H9 (cell line): ENCODE measurements around the gene NT5C2. TPM values are rescaled to one million over a fixed set of nuclear protein-coding genes. Genes with fewer than 3 reads are reported as not detected.

ENCODE experiments used
- DNase-seq: peaks from one replicate; pipeline ENCODE4 v3.0.0-alpha.2; 2017
- H2AFZ ChIP-seq: one replicate; pipeline ENCODE4 v1.6.1; 2013; ENCODE audit warnings: mild to moderate bottlenecking, low read length, control low read depth, moderate library complexity
- H2AK5ac ChIP-seq: 2 replicates; pipeline ENCODE4 v1.6.1; 2013; ENCODE audit warnings: low read length, control low read depth, mixed read lengths; ENCODE audit not compliant: insufficient read length
- H2BK120ac ChIP-seq: one replicate; pipeline ENCODE4 v1.6.1; 2013; ENCODE audit warnings: low read depth, mild to moderate bottlenecking, low read length, control low read depth, inconsistent platforms; ENCODE audit not compliant: poor library complexity, severe bottlenecking
- H2BK12ac ChIP-seq: 2 replicates; pipeline ENCODE4 v1.6.1; 2013; ENCODE audit warnings: low read length, control low read depth, mixed read lengths, low read depth; ENCODE audit not compliant: insufficient read length
- H2BK15ac ChIP-seq: 2 replicates; pipeline ENCODE4 v1.6.1; 2013; ENCODE audit warnings: low read depth, low read length, control low read depth
- H2BK20ac ChIP-seq: one replicate; pipeline ENCODE4 v1.6.1; 2013; ENCODE audit warnings: low read depth, mild to moderate bottlenecking, low read length, control low read depth, inconsistent platforms; ENCODE audit not compliant: poor library complexity, severe bottlenecking
- H2BK5ac ChIP-seq: 2 replicates; pipeline ENCODE4 v1.6.1; 2013; ENCODE audit warnings: low read length, control low read depth, mixed read lengths; ENCODE audit not compliant: insufficient read length
- H3K14ac ChIP-seq: 2 replicates; pipeline ENCODE4 v1.6.1; 2013; ENCODE audit warnings: low read length, control low read depth; ENCODE audit not compliant: insufficient read depth
- H3K18ac ChIP-seq: 2 replicates; pipeline ENCODE4 v1.6.1; 2013; ENCODE audit warnings: low read depth, mild to moderate bottlenecking, mixed read lengths, low read length, control low read depth; ENCODE audit not compliant: insufficient read length
- H3K23ac ChIP-seq: 2 replicates; pipeline ENCODE4 v1.6.1; 2013; ENCODE audit warnings: low read length, control low read depth, mixed read lengths, low read depth; ENCODE audit not compliant: insufficient read length
- H3K23me2 ChIP-seq: 2 replicates; pipeline ENCODE4 v1.6.1; 2013; ENCODE audit warnings: low read depth, mild to moderate bottlenecking, mixed read lengths, low read length, control low read depth; ENCODE audit not compliant: insufficient read length, poor library complexity, severe bottlenecking
- H3K27ac ChIP-seq: 2 replicates; pipeline ENCODE4 v1.5.1; 2013; ENCODE audit warnings: low read length, control low read depth, mixed read lengths, low read depth; ENCODE audit not compliant: insufficient read length
- H3K27me3 ChIP-seq: 2 replicates; pipeline ENCODE4 v1.6.1; 2013; ENCODE audit warnings: low read length, control low read depth, inconsistent platforms; ENCODE audit not compliant: insufficient read depth
- H3K4ac ChIP-seq: 2 replicates; pipeline ENCODE4 v1.6.1; 2013; ENCODE audit warnings: low read depth, mild to moderate bottlenecking, control low read depth, inconsistent platforms, low read length, moderate library complexity
- H3K4me1 ChIP-seq: 2 replicates; pipeline ENCODE4 v1.6.1; 2013; ENCODE audit warnings: low read length, control low read depth, inconsistent platforms; ENCODE audit not compliant: insufficient read depth
- H3K4me2 ChIP-seq: 2 replicates; pipeline ENCODE4 v1.6.1; 2013; ENCODE audit warnings: low read length, control low read depth, mixed read lengths; ENCODE audit not compliant: insufficient read length, insufficient read depth
- H3K56ac ChIP-seq: 2 replicates; pipeline ENCODE4 v1.6.1; 2013; ENCODE audit warnings: low read depth, mild to moderate bottlenecking, mixed read lengths, low read length, control low read depth; ENCODE audit not compliant: insufficient read length
- H3K79me1 ChIP-seq: 2 replicates; pipeline ENCODE4 v1.6.1; 2013; ENCODE audit warnings: low read depth, mild to moderate bottlenecking, moderate library complexity, low read length, control low read depth, inconsistent platforms; ENCODE audit not compliant: insufficient read depth, poor library complexity, severe bottlenecking
- H3K79me2 ChIP-seq: 2 replicates; pipeline ENCODE4 v1.6.1; 2013; ENCODE audit warnings: low read length, control low read depth, inconsistent platforms; ENCODE audit not compliant: insufficient read depth
- H3K9ac ChIP-seq: 2 replicates; pipeline ENCODE4 v1.6.1; 2013; ENCODE audit warnings: low read length, control low read depth, mixed read lengths; ENCODE audit not compliant: insufficient read length; ENCODE audit errors: extremely low read depth
- H3K9me3 ChIP-seq: one replicate; pipeline ENCODE4 v1.6.1; 2013; ENCODE audit warnings: low read depth, low read length, inconsistent platforms; ENCODE audit not compliant: control insufficient read depth
- H3T11ph ChIP-seq: one replicate; pipeline ENCODE4 v1.6.1; 2013; ENCODE audit warnings: mild to moderate bottlenecking, low read length, control low read depth, inconsistent platforms
- H4K20me1 ChIP-seq: one replicate; pipeline ENCODE4 v1.6.1; 2013; ENCODE audit not compliant: control insufficient read depth, insufficient read length, insufficient read depth
- H4K5ac ChIP-seq: 2 replicates; pipeline ENCODE4 v1.6.1; 2013; ENCODE audit warnings: low read depth, mild to moderate bottlenecking, mixed read lengths, low read length, control low read depth; ENCODE audit not compliant: insufficient read length
- H4K8ac ChIP-seq: replicated peaks from 2 replicates; pipeline ENCODE4 v1.6.1; 2013; ENCODE audit warnings: low read length, control low read depth, mixed read lengths, low read depth; ENCODE audit not compliant: insufficient read length
- H4K91ac ChIP-seq: 2 replicates; pipeline ENCODE4 v1.6.1; 2013; ENCODE audit warnings: low read depth, mild to moderate bottlenecking, moderate library complexity, mixed read lengths, low read length, control low read depth; ENCODE audit not compliant: insufficient read length
- H3K27ac Mint-ChIP-seq, 3 experiments: 2 replicates in 2 of 3; 3 replicates in 1 of 3; pipeline ENCODE4 v1.8.0; 2020 to 2021; ENCODE audit warnings: mixed read lengths in 3 of 3, mild to moderate bottlenecking in 1 of 3, moderate library complexity in 1 of 3
- H3K27me3 Mint-ChIP-seq: 2 replicates; pipeline ENCODE4 v1.8.0; 2021; ENCODE audit warnings: low read depth, mild to moderate bottlenecking, moderate library complexity, mixed read lengths
- H3K36me3 Mint-ChIP-seq, 3 experiments: 2 replicates in 2 of 3; 3 replicates in 1 of 3; pipeline ENCODE4 v1.8.0; 2020 to 2021; ENCODE audit warnings: low read depth in 3 of 3, mixed read lengths in 3 of 3; ENCODE audit not compliant: insufficient read depth in 1 of 3
- H3K4me1 Mint-ChIP-seq, 2 experiments: 2 replicates each; pipeline ENCODE4 v1.8.0; 2020; ENCODE audit warnings: mixed read lengths in 2 of 2
- H3K4me3 Mint-ChIP-seq, 2 experiments: 2 replicates in 1 of 2; 3 replicates in 1 of 2; pipeline ENCODE4 v1.8.0; 2020 to 2021; ENCODE audit warnings: mild to moderate bottlenecking in 2 of 2, mixed read lengths in 2 of 2, moderate library complexity in 1 of 2
- H3K9me3 Mint-ChIP-seq, 2 experiments: 2 replicates in 1 of 2; 3 replicates in 1 of 2; pipeline ENCODE4 v1.8.0; 2020; ENCODE audit warnings: mild to moderate bottlenecking in 2 of 2, mixed read lengths in 2 of 2, moderate library complexity in 1 of 2
- WGBS: extraction: QIAGEN DNeasy Blood & Tissue Kit; methylation state at CpG from one replicate; pipeline ENCODE4 v1.1.7; 2013; ENCODE audit warnings: missing lambda C conversion rate, low lambda C conversion rate, mixed read lengths; ENCODE audit not compliant: insufficient read length; ENCODE audit errors: extremely low coverage; 5-methylcytosine and 5-hydroxymethylcytosine counted together
- total RNA-seq: library from RNA; stranded (reverse); gene quantifications from 2 replicates; pipeline ENCODE4 v1.2.1, GENCODE V29; 2021
- TF ChIP-seq, protein P1 (sequence below): fragments of 200-600 bp; sonication (generic); conservative IDR thresholded peaks from 3 replicates; pipeline ENCODE4 v1.8.0; 2021; ENCODE audit warnings: antibody characterized with exemption, mild to moderate bottlenecking

NT5C2 gene
- total RNA-seq, 1 experiment from 2014 or later: 69.6 TPM

GRCh38 chr10:103197174-103197573 lies 4.1 kb upstream of the NT5C2 start:
- Mint-ChIP-seq H3K27me3 (peaks cover 12% of the 10 kb centered on the region), H3K4me3 (no peak overlapping the region), H3K27ac (no peak overlapping the region), H3K9me3 (no peaks in the 10 kb centered on the region), H3K4me1 (peaks cover 29 to 31% of the 10 kb centered on the region in 2 experiments), H3K36me3 (no peaks in the 10 kb centered on the region)
- no peak overlapping the region for H2BK12ac ChIP-seq
- H3K9me3 ChIP-seq: no peaks in the 10 kb centered on the region
- H3K4ac ChIP-seq: no peak overlapping the region
- no peak overlapping the region for H3K14ac ChIP-seq
- no peaks in the 10 kb centered on the region for H4K20me1 ChIP-seq
- no peak overlapping the region for H2AK5ac ChIP-seq
- no peak overlapping the region for H3K18ac ChIP-seq
- peaks cover 2% of the 10 kb centered on the region for H3K79me1 ChIP-seq
- H2BK20ac ChIP-seq: no peak overlapping the region
- no peak overlapping the region for H3K27ac ChIP-seq
- no peak overlapping the region for H4K5ac ChIP-seq
- no peak overlapping the region for H3K56ac ChIP-seq
- H3K4me2 ChIP-seq: no peak overlapping the region
- H3T11ph ChIP-seq: no peak overlapping the region
- WGBS: no CpG with 5 or more reads among the region's 3 CpGs
- H3K79me2 ChIP-seq: peaks cover 3% of the 10 kb centered on the region; the same call in 1 of the 2 replicates
- peaks cover 7% of the 10 kb centered on the region for H3K23me2 ChIP-seq
- H2BK15ac ChIP-seq: no peak overlapping the region
- no peak for DNase-seq
- no peak overlapping the region for H3K9ac ChIP-seq
- H2BK120ac ChIP-seq: no peak overlapping the region
- H3K27me3 ChIP-seq: no peaks in the 10 kb centered on the region
- no peak overlapping the region for H4K8ac ChIP-seq
- peaks cover 6% of the 10 kb centered on the region; the same call in 1 of the 2 replicates for H3K4me1 ChIP-seq
- no peak overlapping the region for H2AFZ ChIP-seq
- H3K23ac ChIP-seq: no peak overlapping the region
- no peak overlapping the region for H4K91ac ChIP-seq
- TF ChIP-seq, protein P1, sequence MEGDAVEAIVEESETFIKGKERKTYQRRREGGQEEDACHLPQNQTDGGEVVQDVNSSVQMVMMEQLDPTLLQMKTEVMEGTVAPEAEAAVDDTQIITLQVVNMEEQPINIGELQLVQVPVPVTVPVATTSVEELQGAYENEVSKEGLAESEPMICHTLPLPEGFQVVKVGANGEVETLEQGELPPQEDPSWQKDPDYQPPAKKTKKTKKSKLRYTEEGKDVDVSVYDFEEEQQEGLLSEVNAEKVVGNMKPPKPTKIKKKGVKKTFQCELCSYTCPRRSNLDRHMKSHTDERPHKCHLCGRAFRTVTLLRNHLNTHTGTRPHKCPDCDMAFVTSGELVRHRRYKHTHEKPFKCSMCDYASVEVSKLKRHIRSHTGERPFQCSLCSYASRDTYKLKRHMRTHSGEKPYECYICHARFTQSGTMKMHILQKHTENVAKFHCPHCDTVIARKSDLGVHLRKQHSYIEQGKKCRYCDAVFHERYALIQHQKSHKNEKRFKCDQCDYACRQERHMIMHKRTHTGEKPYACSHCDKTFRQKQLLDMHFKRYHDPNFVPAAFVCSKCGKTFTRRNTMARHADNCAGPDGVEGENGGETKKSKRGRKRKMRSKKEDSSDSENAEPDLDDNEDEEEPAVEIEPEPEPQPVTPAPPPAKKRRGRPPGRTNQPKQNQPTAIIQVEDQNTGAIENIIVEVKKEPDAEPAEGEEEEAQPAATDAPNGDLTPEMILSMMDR: no peak
- H2BK5ac ChIP-seq: no peak overlapping the region
